Right lobe of liver (tissue), 6 donors: ENCODE measurements around the gene ASPDH. TPM values are rescaled to one million over a fixed set of nuclear protein-coding genes. Genes with fewer than 3 reads are reported as not detected.
A peak's percentile ranks its signal among the peaks of the same experiment; 100 is the strongest.

Source experiments
- ATAC-seq, 4 donors: fragments of 200-7000 bp; cut with Tn5 transposase; one replicate each; pipeline ENCODE4 v1.9.1; 2020; ENCODE audit warnings: mild to moderate bottlenecking in 4 of 4, moderate library complexity in 4 of 4
- DNase-seq, 3 donors: peaks; one replicate each; pipeline ENCODE4 v3.0.0-alpha.2; 2020
- H3K27ac ChIP-seq, 3 donors: fragments of 200-600 bp; one replicate each; pipeline ENCODE4 v1.8.0; 2022
- H3K27me3 ChIP-seq, 2 donors: fragments of 200-600 bp; one replicate each; pipeline ENCODE4 v1.8.0; 2022
- H3K36me3 ChIP-seq, 4 donors: fragments of 200-600 bp; sonication (generic) in 1 of 4; one replicate each; pipeline versions ENCODE4 v1.5.1 to v1.8.0; 2017 to 2022; ENCODE audit warnings: control low read depth in 1 of 4
- H3K4me1 ChIP-seq, 4 donors: fragments of 200-600 bp; sonication (generic) in 1 of 4; one replicate each; pipeline versions ENCODE4 v1.5.1 to v1.8.0; 2017 to 2022; ENCODE audit warnings: control low read depth in 1 of 4
- H3K4me3 ChIP-seq, 3 donors: fragments of 200-600 bp; one replicate each; pipeline ENCODE4 v1.8.0; 2022
- H3K9me3 ChIP-seq, 4 donors: fragments of 200-600 bp; sonication (generic) in 1 of 4; one replicate each; pipeline versions ENCODE4 v1.5.1 to v1.8.0; 2017 to 2022; ENCODE audit warnings: control low read depth in 1 of 4
- CTCF ChIP-seq, 4 donors: fragments of 200-600 bp in 3 of 4; fragments of 450-650 bp in 1 of 4; IDR thresholded peaks; one replicate each; pipeline versions ENCODE4 v1.5.1 to v1.8.0; 2016 to 2022; ENCODE audit warnings: antibody characterized with exemption in 4 of 4, mild to moderate bottlenecking in 2 of 4
- POLR2A ChIP-seq: fragments of 450-650 bp; IDR thresholded peaks from one replicate; pipeline ENCODE4 v1.6.1; 2017; ENCODE audit warnings: antibody characterized with exemption, mild to moderate bottlenecking
- WGBS: methylation state at CpG from one replicate; pipeline ENCODE4 v1.1.6; 2018; ENCODE audit warnings: low coverage, low lambda C conversion rate; ENCODE audit not compliant: insufficient coverage; ENCODE audit errors: missing lambda C conversion rate; 5-methylcytosine and 5-hydroxymethylcytosine counted together
- intact Hi-C, 2 donors: fragments of 100-400 bp; cut with DNase I; formaldehyde crosslinking; loops; one replicate each; pipeline versions ENCODE4 v1.11.2 to v1.14.1; 2022
- total RNA-seq, 6 experiments: library from RNA; depleted of rRNA in 2 of 6; stranded (reverse); fragments of >200 nt in 2 of 6; fragmentation: NEBNext Ultra II Directional in 3 of 6; extraction: Animal tissue kit (Norgen Biotek cat#: 25700) in 3 of 6; gene quantifications; one replicate each; pipeline versions ENCODE4 v1.1.0 to v1.2.4, GENCODE V29; 2016 to 2023
- donor health status: DM: no; HTN: yes; CAD: no.
- donor health status: DM: no; HTN: no; CAD: no.
- donor health status: DM: no; HTN: no; CAD: no.
- donor health status: DM: no; HTN: yes; CAD: no.
- donor health status: DM: no; HTN: yes; CAD: no.

ASPDH gene
- total RNA-seq, 6 experiments from 2014 or later = 22.1 to 67.8 (median 44.8) TPM

- H3K27ac ChIP-seq = peak within 1 kb of the TSS; percentile 44 to 72 (median 47)
- peak; percentile 68 for TF ChIP-seq POLR2A
- TF ChIP-seq CTCF (IDR thresholded peaks at IDR 0.05) = no peak
- peak within 1 kb of the TSS; percentile 65 to 76 (median 72) for H3K4me3 ChIP-seq
- no peaks in the 10 kb centered on the region for H3K9me3 ChIP-seq
- ATAC-seq = peak; percentile 89 to 93 (median 91)
- peaks cover 0 to 17% (median 4%) of the 10 kb centered on the region in 4 donors for H3K4me1 ChIP-seq
- H3K36me3 ChIP-seq = no peaks in the 10 kb centered on the region
- peak; percentile 98 to 99 (median 99) for DNase-seq
- intact Hi-C loops = no loop called here
- 2% methylated on average over 37 of the region's 69 CpGs for WGBS
- no peaks in the 10 kb centered on the region for H3K27me3 ChIP-seq
Measured at GRCh38 chr19:50511069-50511822, 2.5 kb downstream of the ASPDH start, which contains the start of gene JOSD2. JOSD2 (minus strand) TSS chr19:50511191; CDS start chr19:50510431, 760 bp downstream.

- 5% methylated on average over 8 of the region's 10 CpGs for WGBS
- Histone ChIP-seq H3K36me3 (no peaks in the 10 kb centered on the region), H3K9me3 (no peaks in the 10 kb centered on the region), H3K27ac (peak overlapping the region in 2 of 3 donors; percentile 41 to 72), H3K27me3 (no peaks in the 10 kb centered on the region), H3K4me1 (peaks cover 0 to 17% (median 4%) of the 10 kb centered on the region in 4 donors), H3K4me3 (peak overlapping the region; percentile 65 to 76 (median 72))
- no peak for TF ChIP-seq CTCF (IDR thresholded peaks at IDR 0.05)
- intact Hi-C loops = no loop called here
- no peak for ATAC-seq
- no peak for DNase-seq
Measured at GRCh38 chr19:50510700-50511068, 3.0 kb downstream of the ASPDH start.

- peak overlapping the region; percentile 65 to 76 (median 72) for H3K4me3 ChIP-seq
- ATAC-seq = no peak
- no peaks in the 10 kb centered on the region for H3K27me3 ChIP-seq
- no peaks in the 10 kb centered on the region for H3K36me3 ChIP-seq
- WGBS = 50% methylated on average over 4 of the region's 26 CpGs
- intact Hi-C loops = no loop called here
- peaks cover 0 to 17% (median 4%) of the 10 kb centered on the region in 4 donors for H3K4me1 ChIP-seq
- no peak for TF ChIP-seq CTCF (IDR thresholded peaks at IDR 0.05)
- TF ChIP-seq POLR2A = no peak
- no peak overlapping the region for H3K27ac ChIP-seq
- no peaks in the 10 kb centered on the region for H3K9me3 ChIP-seq
- DNase-seq = peak in 1 of 3 donors; percentile 60
Measured at GRCh38 chr19:50510121-50510670, 3.5 kb downstream of the ASPDH start.

- no peak for TF ChIP-seq POLR2A
- intact Hi-C loops = no loop called here
- Histone ChIP-seq H3K4me3 (no peak overlapping the region), H3K9me3 (no peaks in the 10 kb centered on the region), H3K27ac (no peak overlapping the region), H3K27me3 (no peaks in the 10 kb centered on the region), H3K36me3 (no peaks in the 10 kb centered on the region), H3K4me1 (peaks cover 0 to 17% (median 4%) of the 10 kb centered on the region in 4 donors)
- WGBS = 83% methylated on average over 9 of the region's 11 CpGs
- ATAC-seq (no peak), DNase-seq (peak in 1 of 3 donors; percentile 50)
Measured at GRCh38 chr19:50509366-50509765, 4.3 kb downstream of the ASPDH start.

GRCh38 chr19:50508843-50509190 is 4.9 kb downstream of the ASPDH start:
- Histone ChIP-seq H3K27me3 (no peaks in the 10 kb centered on the region), H3K36me3 (no peaks in the 10 kb centered on the region), H3K9me3 (no peaks in the 10 kb centered on the region), H3K4me1 (peaks cover 0 to 17% (median 4%) of the 10 kb centered on the region in 4 donors), H3K27ac (no peak overlapping the region), H3K4me3 (no peak overlapping the region)
- ATAC-seq (no peak), DNase-seq (peak in 1 of 3 donors; percentile 42)
- WGBS = 100% methylated on average over 2 of the region's 3 CpGs
- intact Hi-C loops = no loop called here
- no peak for TF ChIP-seq CTCF (IDR thresholded peaks at IDR 0.05)
- no peak for TF ChIP-seq POLR2A
